ENCODE results near the gene F2RL3. TPM values are rescaled to one million over a fixed set of nuclear protein-coding genes. Genes with fewer than 3 reads are reported as not detected.
"Not testable (repeated sequence)": the region's sequence is repeated elsewhere in the genome, so short reads cannot be mapped to it uniquely, and the experiment has no call there.

F2RL3 gene
- polyA plus RNA-seq (2013, experiment 1 of 2; ENCODE audit: insufficient read length), result not detected
- not detected for polyA plus RNA-seq (2013, experiment 2 of 2; ENCODE audit: insufficient read length)

- DNase-seq, result peak; percentile 13
Observed at GRCh38 chr19:16888629-16889365, at the start of gene F2RL3. TSS of gene F2RL3 (plus strand) at chr19:16888999. CDS start at chr19:16889190, 191 bp downstream.

DNA sequence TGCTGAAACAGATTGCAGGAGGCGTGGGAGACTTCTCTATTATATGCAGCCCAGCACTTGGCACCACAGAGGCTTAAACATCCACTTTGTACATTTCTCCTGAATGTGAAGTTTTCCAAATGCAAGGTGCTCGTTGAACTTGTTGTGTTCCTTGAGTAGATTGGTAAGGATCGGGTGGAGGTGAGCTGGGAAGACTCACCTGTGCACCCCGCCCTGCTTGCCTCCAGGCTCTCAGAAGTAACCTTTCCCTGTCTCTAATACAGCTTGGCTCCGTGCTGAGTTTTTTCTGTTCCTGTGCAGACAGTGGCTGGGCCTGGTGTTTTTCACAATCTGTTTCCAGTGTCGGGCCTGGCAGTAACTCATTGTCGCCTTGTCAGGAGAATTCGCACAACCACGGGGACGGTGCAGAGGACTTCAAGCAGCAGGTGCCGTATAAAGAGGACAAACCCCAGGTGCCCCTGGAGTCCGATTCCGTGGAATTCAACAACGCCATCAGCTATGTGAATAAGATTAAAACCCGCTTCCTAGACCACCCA is 47.3 kb upstream of the F2RL3 start:
- DNase-seq, result no peak

- no peak for DNase-seq
Observed at GRCh38 chr19:16846901-16847300, 41.9 kb upstream of the F2RL3 start.

DNA sequence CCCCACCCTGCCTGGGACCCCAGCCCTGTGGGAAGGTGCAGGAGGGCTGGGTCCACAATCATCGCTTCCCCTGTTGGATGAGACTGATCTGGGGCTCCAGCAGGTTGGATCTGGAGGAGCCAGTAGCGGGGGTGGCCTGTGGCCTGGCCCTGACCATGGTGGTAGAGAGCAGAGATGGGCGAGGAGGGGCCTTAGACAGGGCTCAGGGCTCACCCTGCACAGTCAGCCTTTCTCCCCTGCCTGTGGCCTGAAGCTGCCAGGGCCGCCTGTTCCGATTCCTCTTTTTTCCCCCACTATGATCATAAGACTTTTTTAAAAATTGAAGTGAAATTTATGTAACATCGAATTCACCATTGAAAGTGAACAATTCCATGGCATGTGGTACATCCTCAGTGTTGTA is 41.4 kb upstream of the F2RL3 start:
- DNase-seq, result no peak

- no peak for DNase-seq
Observed at GRCh38 chr19:16849168-16849567, 39.6 kb upstream of the F2RL3 start.

- DNase-seq, result peak; percentile 63
Observed at GRCh38 chr19:16850133-16850532, 38.7 kb upstream of the F2RL3 start.

DNA sequence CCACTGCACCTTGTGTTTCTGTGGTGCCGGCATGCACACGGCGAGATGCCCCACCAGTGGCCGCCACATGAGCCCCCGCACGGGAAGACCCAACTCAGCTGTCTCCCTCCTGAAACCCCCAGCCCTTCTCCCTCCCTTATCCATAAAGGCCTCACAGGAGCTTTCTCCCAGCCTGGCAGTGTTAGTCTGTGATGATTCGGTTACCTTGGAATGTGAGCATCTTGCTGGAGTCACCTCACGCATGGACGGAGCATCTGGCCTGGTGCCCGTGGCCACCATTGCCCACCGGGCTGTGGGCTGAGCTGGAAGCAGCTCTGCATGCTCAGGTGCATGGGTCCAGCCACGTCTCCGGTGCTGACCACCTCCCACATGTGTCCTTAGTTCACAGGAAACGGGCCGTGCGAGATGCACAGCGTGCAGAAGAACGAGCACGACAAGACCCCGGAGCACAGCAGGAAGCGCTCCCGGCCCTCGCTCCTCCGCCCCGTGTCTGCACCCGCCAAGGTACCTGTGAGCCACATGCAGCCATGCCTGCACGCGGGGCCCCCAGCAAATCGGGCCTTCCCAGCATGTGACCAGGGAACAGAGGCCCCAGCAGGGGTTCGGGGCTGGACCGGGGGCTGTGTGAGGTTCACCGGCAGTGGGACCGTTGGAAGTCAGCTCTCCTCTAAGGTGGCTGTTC is 37.6 kb upstream of the F2RL3 start:
- DNase-seq, result peak; percentile 64

DNA sequence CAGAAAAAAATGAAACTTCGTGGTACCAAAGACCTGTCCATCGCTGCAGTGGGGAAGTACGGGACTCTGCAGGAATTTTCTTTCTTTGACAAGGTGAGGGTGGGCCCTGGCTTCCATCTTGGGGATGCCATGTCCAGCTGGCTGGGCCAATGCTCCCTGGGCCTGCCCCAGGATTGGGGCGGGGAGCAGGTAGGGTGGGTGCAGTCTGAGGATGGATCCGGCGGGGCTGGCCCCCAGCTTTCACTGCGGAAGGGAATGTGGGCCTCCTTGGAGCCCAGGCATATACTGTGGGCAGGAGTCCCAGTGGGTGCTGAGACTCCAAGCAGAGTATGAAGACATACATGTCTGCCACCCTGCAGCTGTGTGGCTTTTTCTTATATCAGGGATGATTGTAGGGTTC is 35.7 kb upstream of the F2RL3 start:
- no peak for DNase-seq

DNA sequence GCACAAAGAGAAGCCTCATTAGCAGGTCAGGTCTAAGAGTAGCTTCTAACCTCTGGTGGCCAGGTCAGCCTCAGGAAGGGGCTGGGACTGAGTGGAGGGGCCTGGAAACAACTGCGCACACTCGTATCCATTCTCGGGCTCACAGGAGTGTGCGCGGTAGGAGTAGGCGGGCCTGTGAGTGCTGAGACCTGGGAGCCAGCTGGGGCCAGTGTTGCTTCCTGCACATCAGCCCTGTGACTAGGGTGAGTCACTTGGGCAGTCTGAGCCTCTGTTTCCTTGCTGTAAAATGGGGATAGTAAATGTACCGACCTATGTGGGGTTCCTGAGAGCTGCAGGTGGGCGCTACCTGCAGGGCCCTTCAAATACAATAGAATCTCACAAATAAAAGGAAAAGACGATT is 32.7 kb upstream of the F2RL3 start:
- DNase-seq, result no peak

GRCh38 chr19:16859626-16860025 is 29.2 kb upstream of the F2RL3 start:
- no peak for DNase-seq

DNA sequence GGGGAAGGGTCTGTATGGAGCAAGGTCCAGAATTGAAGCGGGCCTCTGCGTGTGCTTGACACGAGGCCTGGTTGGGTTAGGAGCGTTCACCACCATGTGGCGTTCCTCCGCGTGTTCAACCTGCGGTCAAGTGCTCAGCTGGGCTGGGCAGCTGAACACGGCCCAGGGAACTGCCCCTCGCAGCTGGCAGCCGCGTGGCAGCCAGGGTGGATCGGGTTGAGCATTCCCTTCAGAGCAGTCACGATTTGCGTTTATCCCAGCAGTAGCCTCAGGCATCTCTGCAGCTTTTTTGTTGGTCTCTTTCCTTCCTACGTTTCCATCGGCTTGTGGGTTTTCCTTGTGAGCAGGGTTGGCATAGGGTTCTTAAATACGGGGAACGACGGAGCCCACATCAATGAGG is 28.7 kb upstream of the F2RL3 start:
- DNase-seq, result no peak

DNA sequence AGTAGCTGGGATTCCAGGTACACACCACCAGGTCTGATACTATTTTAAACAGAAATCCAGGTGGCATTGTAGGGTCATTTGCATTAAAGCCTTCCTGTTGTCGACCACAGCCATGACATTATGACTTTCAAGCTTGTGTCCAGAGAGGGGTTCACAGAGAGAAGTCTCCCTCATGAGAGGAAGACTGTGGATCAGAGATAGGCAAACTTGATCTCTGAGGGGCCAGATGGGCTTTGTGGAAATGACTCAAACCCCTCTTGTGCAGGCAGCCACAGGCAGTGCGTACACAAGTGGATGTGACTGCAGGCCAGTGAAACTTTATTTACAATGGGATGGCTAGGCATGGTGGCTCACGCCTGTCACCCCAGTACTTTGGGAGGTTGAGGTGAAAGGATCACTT is 27.8 kb upstream of the F2RL3 start:
- no peak for DNase-seq

GRCh38 chr19:16861834-16862233 is 27.0 kb upstream of the F2RL3 start:
- no peak for DNase-seq

GRCh38 chr19:16862826-16863415 is 25.9 kb upstream of the F2RL3 start:
- DNase-seq, result no peak

GRCh38 chr19:16867211-16867610 is 21.6 kb upstream of the F2RL3 start:
- DNase-seq, result no peak

DNA sequence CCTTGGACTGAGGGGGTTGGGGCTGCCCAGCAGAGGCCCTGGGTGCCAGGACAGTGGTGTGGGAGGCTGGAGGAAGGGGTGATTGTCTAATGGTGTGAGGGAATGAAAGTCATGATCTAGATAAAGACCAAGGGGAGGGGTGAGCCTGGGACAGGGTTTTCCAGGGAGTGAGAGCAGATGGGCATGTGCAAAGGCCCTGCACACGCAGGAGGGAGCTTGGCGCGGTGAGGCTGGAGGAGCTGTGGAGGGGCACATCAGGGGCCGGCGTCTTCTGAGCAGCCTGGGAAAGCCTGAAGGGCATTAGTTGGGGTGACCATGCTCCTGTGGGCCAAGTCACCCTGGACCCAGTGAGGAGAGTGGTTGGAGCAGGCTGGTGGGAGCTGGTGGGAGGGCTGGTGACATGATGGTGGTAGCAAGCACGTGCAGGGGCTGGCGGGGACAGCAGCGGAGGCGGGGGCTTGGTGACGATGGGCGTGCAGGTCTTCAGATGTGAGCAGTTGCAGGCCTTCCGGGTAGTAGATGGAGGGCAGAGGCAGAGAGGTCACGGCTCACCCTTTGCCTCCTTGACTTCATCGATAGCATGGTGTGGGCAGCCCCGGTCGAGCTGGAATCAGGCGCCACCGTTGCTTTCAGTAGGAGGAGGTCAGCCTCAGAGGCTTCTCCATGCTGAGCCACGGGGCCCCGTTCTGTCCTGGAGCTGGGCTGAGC is 20.2 kb upstream of the F2RL3 start:
- no peak for DNase-seq

DNA sequence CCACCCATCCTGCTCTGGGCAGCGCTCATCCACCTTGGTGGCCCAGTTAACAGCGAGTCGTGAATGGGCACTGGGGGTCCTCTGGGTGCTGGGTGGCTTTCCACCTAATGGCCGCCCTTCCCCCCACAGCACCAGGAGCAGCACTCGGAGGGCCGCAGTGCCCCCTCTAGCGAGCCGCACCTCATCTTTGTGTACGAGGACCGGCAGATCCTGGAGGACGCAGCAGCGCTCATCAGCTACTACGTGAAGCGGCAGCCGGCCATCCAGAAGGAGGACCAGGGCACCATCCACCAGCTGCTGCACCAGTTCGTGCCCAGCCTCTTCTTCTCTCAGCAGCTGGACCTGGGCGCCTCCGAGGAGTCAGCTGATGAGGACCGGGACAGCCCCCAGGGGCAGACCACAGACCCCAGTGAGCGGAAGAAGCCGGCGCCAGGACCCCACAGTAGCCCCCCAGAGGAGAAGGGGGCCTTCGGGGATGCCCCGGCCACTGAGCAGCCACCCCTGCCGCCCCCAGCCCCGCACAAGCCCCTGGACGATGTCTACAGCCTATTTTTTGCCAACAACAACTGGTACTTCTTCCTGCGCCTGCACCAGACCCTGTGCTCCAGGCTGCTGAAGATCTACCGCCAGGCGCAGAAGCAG is 19.3 kb upstream of the F2RL3 start:
- DNase-seq, result no peak

DNA sequence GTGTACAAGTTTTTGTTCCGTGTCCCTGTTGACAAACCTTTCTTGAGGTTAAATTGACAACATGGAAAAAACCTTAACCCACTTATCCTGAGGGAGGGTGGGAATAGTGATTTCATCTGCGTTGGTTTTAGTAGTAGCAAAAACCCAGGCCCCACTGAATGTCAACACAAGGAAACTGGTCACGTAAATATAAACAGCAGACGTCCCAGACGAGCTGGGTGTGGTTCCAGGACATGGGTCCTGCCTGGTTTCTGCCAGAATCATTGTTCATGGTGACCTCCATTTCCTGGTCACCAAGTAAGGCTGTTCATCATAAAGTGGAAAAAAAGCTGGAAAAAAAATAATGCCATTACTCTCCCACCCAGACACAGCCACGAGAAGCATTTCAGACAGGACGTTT is 16.9 kb upstream of the F2RL3 start:
- DNase-seq, result no peak

- DNase-seq, result no peak
Observed at GRCh38 chr19:16872728-16873127, 16.1 kb upstream of the F2RL3 start.

- DNase-seq, result no peak
Observed at GRCh38 chr19:16873594-16873993, 15.2 kb upstream of the F2RL3 start.

- DNase-seq, result no peak
Observed at GRCh38 chr19:16874250-16874977, 14.4 kb upstream of the F2RL3 start.

DNA sequence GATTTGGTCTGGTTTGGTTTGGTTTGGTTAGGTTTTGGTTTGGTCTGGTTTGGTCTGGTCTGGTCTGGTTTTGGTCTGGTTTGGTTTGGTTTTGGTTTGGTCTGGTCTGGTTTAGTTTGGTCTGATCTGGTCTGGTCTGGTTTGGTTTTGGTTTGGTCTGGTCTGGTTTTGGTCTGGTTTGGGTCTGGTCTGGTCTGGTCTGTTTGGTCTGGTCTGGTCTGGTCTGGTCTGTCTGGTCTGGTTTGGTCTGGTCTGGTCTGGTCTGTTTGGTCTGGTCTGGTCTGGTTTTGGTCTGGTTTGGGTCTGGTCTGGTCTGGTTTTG is 13.9 kb upstream of the F2RL3 start:
- DNase-seq, result not testable (repeated sequence)
